Fibroblast of the aortic adventitia (primary cell): Measurements from ENCODE around the gene SYNJ2. TPM values are rescaled to one million over a fixed set of nuclear protein-coding genes. Genes with fewer than 3 reads are reported as not detected.

Source experiments
- DNase-seq: peaks from one replicate; pipeline ENCODE4 v3.0.0-alpha.2; 2010; ENCODE audit warnings: low read depth
- H3K4me3 ChIP-seq: 2 replicates; pipeline ENCODE4 v1.5.1; 2011; ENCODE audit warnings: low read depth, mild to moderate bottlenecking, control low read depth, low read length, moderate library complexity
- total RNA-seq: library from RNA; depleted of rRNA; stranded (reverse); fragments of >200 nt; gene quantifications from 2 replicates; pipeline ENCODE4 v1.2.3, GENCODE V29; 2012; ENCODE audit warnings: low replicate concordance
- TF ChIP-seq, protein P1 (sequence below): IDR thresholded peaks from 2 replicates; pipeline ENCODE4 v1.5.1; 2011; ENCODE audit warnings: mild to moderate bottlenecking, low read length, control low read depth, inconsistent platforms; ENCODE audit not compliant: insufficient read depth

SYNJ2 gene
- total RNA-seq, 1 donor: 73.6 TPM

DNA sequence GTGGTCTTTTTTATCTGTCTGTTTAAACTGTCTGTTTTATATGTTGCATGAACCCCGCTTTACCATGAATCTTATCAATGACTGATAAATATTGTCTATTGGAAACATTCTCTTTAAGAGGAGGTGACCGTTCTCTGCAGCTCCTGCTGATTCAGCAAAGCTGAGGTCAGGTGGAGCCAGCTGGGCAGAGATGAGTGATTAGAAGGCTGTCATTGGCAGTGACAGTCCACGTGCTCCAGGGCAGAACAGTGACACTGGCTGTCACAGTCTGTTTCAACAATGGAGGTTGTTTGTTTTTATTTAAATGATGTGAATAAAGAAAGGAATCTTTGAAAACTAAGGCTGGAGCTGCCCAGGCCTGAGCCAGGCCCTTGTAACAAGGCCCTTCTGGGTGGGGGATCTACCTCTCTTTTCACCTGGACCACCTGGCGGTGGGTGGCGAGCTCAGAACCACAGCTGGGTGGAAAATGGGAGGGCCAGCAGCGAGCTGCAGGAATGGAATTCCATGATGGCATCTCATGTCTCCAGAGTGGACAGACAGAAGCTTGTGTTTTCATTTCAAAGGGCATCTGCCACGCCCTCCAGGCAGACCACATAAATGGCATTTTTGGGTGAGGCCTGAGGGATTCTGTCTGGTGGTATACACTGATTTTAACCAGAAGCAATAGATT is 12.6 kb downstream of the SYNJ2 start:
- TF ChIP-seq, protein P1, sequence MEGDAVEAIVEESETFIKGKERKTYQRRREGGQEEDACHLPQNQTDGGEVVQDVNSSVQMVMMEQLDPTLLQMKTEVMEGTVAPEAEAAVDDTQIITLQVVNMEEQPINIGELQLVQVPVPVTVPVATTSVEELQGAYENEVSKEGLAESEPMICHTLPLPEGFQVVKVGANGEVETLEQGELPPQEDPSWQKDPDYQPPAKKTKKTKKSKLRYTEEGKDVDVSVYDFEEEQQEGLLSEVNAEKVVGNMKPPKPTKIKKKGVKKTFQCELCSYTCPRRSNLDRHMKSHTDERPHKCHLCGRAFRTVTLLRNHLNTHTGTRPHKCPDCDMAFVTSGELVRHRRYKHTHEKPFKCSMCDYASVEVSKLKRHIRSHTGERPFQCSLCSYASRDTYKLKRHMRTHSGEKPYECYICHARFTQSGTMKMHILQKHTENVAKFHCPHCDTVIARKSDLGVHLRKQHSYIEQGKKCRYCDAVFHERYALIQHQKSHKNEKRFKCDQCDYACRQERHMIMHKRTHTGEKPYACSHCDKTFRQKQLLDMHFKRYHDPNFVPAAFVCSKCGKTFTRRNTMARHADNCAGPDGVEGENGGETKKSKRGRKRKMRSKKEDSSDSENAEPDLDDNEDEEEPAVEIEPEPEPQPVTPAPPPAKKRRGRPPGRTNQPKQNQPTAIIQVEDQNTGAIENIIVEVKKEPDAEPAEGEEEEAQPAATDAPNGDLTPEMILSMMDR: no peak
- no peak overlapping the region for H3K4me3 ChIP-seq
- no peak for DNase-seq

DNA sequence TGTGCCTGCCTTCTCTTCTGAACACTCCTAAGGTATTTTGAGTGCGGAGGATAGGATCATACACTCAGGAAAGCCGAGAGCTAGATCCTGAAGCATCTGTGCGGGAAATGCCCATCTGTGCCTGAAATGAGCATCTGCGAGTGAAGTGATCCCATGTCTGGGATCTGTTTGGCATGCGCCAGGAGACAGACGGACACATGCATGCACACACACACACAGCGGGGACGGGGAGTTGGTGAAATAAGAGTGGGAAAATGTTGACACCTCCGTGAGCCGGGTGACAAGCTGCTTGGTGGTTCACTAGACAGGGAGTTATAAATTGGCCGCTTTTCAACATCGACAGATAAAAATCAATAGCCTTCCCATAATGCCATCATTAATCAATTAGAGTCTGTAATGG is 13.8 kb downstream of the SYNJ2 start:
- TF ChIP-seq, protein P1: no peak
- no peak for DNase-seq
- H3K4me3 ChIP-seq: no peak overlapping the region

DNA sequence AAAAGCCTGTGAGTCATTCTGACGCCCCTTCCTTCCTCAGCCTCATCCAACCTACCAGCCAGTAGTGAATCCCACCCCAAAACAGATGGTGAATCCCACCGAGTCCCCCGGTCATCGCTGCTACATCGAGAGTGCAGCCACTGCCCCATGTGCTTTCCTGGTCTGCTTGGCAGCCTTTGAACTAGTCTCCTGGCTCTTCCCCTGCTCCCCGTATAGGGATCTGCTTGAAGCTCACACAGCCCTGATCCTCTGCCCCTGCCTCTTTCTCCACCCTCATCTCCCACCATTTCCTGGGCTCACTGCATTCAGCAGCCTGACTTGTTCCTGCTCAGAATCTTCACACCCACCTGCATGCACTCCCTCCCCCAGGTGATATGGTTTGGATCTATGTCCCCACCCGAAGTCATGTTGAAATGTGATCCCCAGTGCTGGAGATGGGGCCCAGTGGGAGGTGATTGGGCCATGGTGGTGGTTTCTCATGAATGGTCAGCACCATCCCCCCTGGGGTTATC is 14.6 kb downstream of the SYNJ2 start:
- TF ChIP-seq, protein P1: no peak
- no peak for DNase-seq
- H3K4me3 ChIP-seq: no peak overlapping the region

DNA sequence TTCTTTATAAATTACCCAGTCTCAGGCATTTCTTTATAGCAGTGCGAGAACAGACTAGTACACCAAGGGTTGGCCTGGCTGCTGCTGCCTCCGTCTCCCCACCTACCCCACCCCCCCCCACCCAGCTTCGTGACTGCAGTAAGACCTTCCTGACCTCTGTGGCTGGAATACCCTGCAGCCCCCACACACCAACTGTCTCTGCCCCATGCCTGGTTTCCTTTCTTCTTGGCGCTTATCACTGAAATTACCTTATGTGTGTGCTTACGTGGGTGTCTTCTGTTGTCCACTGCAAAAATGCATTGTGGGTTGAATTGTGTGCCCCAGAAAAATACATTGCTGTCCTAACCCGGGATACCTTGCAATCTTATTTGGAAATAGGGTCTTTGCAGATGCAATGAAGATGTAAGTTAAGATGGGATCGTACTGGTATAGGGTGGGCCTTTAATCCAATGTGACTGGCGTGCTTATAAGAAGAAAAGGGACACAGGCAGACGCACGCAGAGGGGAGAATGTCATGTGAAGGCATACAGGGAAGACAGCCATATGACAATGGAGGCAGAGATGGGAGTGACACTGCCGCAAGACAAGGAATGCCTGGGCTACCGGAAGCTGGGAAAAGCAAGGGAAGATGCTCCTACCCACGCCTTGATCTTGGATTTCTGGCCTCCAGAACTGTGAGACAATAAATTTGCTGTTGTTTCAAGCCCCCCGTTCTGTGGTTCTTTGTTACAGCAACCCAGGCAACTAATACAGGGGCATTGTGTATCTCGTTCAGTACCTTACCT is 15.4 kb downstream of the SYNJ2 start:
- DNase-seq: no peak
- TF ChIP-seq, protein P1: no peak
- no peak overlapping the region for H3K4me3 ChIP-seq

DNA sequence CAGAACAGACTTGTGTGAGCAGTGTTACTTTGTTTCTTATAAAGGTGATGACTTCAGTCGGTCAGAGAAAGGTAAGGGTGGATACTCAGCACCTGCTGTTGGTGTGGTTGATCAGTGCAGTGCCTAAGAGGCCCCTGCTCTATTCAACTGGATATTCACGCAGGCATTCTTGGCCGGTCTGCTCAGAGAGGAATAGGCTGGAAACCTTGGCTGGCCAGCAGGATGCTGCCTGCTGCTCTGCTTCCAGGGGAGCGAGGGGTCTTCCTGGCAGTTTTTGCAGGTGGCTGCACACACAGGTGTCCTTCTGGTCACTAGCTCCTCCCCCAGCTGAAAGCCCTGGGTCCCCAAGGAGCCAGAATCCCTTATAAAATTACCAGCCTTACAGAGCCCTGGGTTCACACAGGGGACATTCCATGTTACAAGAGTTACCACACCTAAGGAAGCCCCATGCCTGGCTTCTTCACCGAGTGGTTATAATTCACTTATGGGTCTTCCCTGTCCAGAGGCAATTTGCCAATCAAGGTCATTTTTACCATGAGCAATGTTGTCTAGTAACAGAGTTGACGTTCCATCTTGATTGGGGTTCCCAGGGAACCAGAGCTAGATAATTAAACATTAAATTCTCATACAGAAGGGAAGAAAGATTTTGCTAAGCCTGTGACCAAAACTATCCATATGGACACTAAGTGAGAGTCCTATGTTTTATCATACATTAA is 16.4 kb downstream of the SYNJ2 start:
- DNase-seq: no peak
- TF ChIP-seq, protein P1: no peak
- H3K4me3 ChIP-seq: no peak overlapping the region

DNA sequence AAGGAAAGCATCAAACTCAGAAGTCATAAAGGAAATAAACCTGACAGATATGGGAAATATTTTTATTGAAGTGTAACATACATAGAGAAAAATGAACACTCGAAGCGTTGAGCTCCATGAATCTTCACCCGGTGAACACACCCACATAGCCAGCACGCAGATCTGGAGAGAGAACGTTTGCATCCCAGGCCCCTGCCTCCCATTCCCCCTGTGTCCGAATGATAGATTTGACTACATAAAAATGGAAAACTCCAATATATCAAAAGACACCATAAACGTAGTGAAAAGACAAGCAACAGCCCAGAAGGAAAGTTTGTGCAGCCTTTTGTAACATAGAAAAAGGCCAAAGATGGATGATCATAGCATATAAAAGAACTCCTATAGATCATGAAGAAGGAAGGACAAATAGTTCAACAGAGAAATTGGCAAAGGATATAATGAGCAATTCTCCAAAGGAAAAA is 17.1 kb downstream of the SYNJ2 start:
- no peak overlapping the region for H3K4me3 ChIP-seq
- DNase-seq: no peak
- TF ChIP-seq, protein P1: no peak
